Suprapubic skin (tissue), 3 donors: ENCODE results near the gene ITGA1.

Experiments used
- CTCF ChIP-seq, 2 donors: fragments of 200-600 bp in 1 of 2; fragments of 450-650 bp in 1 of 2; sonication (generic) in 1 of 2; IDR thresholded peaks; one replicate each; pipeline ENCODE4 v1.5.1; 2016 to 2019; ENCODE audit warnings: antibody characterized with exemption in 2 of 2, mild to moderate bottlenecking in 1 of 2, moderate library complexity in 1 of 2
- POLR2AphosphoS5 ChIP-seq, 3 donors: sonication (generic); formaldehyde crosslinking; IDR thresholded peaks; one replicate each; pipeline ENCODE4 v1.6.1; 2017; ENCODE audit warnings: antibody characterized with exemption in 3 of 3

DNA sequence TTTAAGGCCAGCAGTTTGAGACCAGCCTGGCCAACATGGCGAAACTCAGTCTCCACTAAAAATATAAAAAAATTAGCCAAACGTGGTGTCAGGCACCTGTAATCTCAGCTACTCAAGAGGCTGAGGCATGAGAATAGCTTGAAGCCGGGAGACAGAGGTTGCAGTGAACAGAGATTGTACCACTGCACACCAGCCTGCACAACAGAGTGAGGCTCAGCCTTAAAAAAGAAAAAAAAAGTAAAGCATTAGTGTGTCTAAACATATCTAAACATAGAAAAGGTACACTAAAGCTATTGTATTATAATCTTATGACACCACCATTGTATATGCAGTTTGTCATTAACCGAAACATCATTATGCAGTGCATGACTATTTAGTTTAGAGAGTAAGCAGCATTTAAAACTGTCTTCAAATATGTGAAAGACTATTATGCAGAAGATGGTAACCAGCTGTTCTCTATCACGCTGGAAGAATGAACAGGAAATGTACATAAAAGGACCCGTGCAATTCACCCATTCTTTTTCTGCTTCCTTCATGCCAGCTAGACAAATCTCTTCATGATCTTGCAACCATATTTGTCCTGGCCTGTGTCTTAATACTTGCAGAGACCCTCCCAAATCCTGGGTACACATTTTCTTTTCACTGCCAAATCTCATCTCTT lies 58.6 kb downstream of the ITGA1 start:
- no peak for TF ChIP-seq CTCF (IDR thresholded peaks at IDR 0.05)
- TF ChIP-seq POLR2AphosphoS5 (IDR thresholded peaks at IDR 0.05), result no peak
